Fibroblast of lung (primary cell): ENCODE data around the gene LRRK1.

Source experiments
- EZH2 ChIP-seq: IDR thresholded peaks from 2 replicates; pipeline ENCODE4 v1.5.1; 2012; ENCODE audit warnings: low read length, control low read depth, mild to moderate bottlenecking; ENCODE audit errors: missing control alignments
- TF ChIP-seq, protein P1 (sequence below), 2 donors: IDR thresholded peaks in 1 of 2; conservative IDR thresholded peaks in 1 of 2; 1 replicate in 1 of 2; 2 replicates in 1 of 2; pipeline ENCODE4 v1.5.1; 2011 to 2012; ENCODE audit warnings: low read length in 2 of 2, control low read depth in 1 of 2, inconsistent platforms in 1 of 2, low read depth in 1 of 2, mild to moderate bottlenecking in 1 of 2

GRCh38 chr15:100949691-100950090 lies 30.5 kb downstream of the LRRK1 start:
- TF ChIP-seq, protein P1, sequence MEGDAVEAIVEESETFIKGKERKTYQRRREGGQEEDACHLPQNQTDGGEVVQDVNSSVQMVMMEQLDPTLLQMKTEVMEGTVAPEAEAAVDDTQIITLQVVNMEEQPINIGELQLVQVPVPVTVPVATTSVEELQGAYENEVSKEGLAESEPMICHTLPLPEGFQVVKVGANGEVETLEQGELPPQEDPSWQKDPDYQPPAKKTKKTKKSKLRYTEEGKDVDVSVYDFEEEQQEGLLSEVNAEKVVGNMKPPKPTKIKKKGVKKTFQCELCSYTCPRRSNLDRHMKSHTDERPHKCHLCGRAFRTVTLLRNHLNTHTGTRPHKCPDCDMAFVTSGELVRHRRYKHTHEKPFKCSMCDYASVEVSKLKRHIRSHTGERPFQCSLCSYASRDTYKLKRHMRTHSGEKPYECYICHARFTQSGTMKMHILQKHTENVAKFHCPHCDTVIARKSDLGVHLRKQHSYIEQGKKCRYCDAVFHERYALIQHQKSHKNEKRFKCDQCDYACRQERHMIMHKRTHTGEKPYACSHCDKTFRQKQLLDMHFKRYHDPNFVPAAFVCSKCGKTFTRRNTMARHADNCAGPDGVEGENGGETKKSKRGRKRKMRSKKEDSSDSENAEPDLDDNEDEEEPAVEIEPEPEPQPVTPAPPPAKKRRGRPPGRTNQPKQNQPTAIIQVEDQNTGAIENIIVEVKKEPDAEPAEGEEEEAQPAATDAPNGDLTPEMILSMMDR (conservative IDR thresholded peaks at IDR 0.05 in 1 of 2, IDR thresholded peaks at IDR 0.05 in 1 of 2; ENCODE audit: low read depth in 1 of 2, low read length in 2 of 2), result no peak
- TF ChIP-seq EZH2, result no peak
